Measurements from ENCODE around the gene CLDN22. TPM values are rescaled to one million over a fixed set of nuclear protein-coding genes. Genes with fewer than 3 reads are reported as not detected.

The CLDN22 gene
- total and polyA plus RNA-seq, 9 of the 15 experiments (the other 6 are each of a cell fraction or from before 2014, with no cell fraction given) = 0.21 TPM; not detected in 8

DNA sequence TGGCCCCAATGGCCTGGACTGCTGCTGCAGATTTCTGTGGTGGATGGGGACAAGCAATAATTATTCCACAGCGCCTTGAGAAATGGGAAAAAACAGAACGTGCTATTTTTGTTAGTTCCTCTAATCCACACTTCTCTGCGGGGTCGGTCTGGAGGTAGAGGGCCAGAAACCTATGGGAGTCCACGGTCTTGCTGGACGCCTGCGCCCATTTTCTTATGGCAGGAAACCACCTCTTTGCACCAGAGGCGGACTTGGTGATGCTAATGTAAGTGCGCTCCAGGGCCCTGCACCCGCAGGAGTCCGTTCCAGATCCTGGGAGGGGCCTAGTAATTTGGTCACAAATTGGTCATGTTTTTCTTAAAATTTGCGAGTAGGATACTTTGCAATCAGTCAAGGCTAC lies 28.1 kb upstream of the CLDN22 start:
- FAIRE-seq = no peak
- TF ChIP-seq ARID2 (IDR thresholded peaks at IDR 0.05) = no peak
- TF ChIP-seq, protein P1, sequence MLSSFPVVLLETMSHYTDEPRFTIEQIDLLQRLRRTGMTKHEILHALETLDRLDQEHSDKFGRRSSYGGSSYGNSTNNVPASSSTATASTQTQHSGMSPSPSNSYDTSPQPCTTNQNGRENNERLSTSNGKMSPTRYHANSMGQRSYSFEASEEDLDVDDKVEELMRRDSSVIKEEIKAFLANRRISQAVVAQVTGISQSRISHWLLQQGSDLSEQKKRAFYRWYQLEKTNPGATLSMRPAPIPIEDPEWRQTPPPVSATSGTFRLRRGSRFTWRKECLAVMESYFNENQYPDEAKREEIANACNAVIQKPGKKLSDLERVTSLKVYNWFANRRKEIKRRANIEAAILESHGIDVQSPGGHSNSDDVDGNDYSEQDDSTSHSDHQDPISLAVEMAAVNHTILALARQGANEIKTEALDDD (IDR thresholded peaks at IDR 0.05) = no peak
- no peak for TF ChIP-seq KDM4B (IDR thresholded peaks at IDR 0.05; ENCODE audit: borderline replicate concordance in 2 of 2, low read depth in 1 of 2)
- peak overlapping the region; percentile 79 for H2AFZ ChIP-seq (ENCODE audit: low read depth, low read length)
- intact Hi-C loops (cut with micrococcal nuclease) (no loop called here), in situ Hi-C loops (cut with MboI) (no loop called here)
- H3K9ac ChIP-seq (ENCODE audit: insufficient read depth in 1 of 2, low read depth in 2 of 2, low read length in 2 of 2) = peak overlapping the region in 1 of 2 experiments; percentile 49; a peak in 1 of 4 replicates
- no peaks in the 10 kb centered on the region for H4K20me1 ChIP-seq (replicated peaks; ENCODE audit: control insufficient read depth, insufficient read depth, low read length)
- ChIA-PET CTCF (ENCODE audit: low intra/inter-chr PET ratio) (no interaction called here), POLR2A (interaction anchor here (0.9 kb wide), 1 partner anchor 51 kb away, joined by 3 read pairs; no protein-coding TSS in a partner anchor)
- 79% methylated on average over 11 of the region's 12 CpGs for WGBS (ENCODE audit: insufficient coverage, low coverage, missing lambda C conversion rate)
- H3K4me2 ChIP-seq (ENCODE audit: insufficient read depth, low read length) = peak overlapping the region; percentile 57; the same call in 1 of the 2 replicates
- no peaks in the 10 kb centered on the region for H3K9me1 ChIP-seq (ENCODE audit: control insufficient read depth, insufficient read depth, low read length)
- H3K27me3 ChIP-seq (ENCODE audit: control insufficient read depth in 2 of 2, insufficient read depth in 2 of 2, low read length in 2 of 2) = no peaks in the 10 kb centered on the region
- H3K36me3 ChIP-seq (ENCODE audit: control insufficient read depth, insufficient read depth, low read length) = no peaks in the 10 kb centered on the region
- H3K9me3 ChIP-seq (replicated peaks; ENCODE audit: control insufficient read depth, insufficient read depth, low read depth, low read length) = no peaks in the 10 kb centered on the region
- peaks cover 10 to 17% of the 10 kb centered on the region in 2 experiments for H3K4me1 ChIP-seq (replicated peaks in 1 of 2; ENCODE audit: control insufficient read depth in 2 of 2, insufficient read depth in 2 of 2, low read length in 2 of 2)
- H3K4me3 ChIP-seq = no peak overlapping the region
- ATAC-seq = no peak
- H3K27ac ChIP-seq (ENCODE audit: extremely low read depth, low read depth, low read length) = peak overlapping the region; percentile 83; the same call in 2 of the 3 replicates
- BruUV-seq (replicated peaks) = no TSS peak
- H3K79me2 ChIP-seq (ENCODE audit: control insufficient read depth, insufficient read depth, low read length) = no peaks in the 10 kb centered on the region
- DNase-seq (ENCODE audit: extremely low read depth in 1 of 4, low spot score in 3 of 4) = no peak

DNA sequence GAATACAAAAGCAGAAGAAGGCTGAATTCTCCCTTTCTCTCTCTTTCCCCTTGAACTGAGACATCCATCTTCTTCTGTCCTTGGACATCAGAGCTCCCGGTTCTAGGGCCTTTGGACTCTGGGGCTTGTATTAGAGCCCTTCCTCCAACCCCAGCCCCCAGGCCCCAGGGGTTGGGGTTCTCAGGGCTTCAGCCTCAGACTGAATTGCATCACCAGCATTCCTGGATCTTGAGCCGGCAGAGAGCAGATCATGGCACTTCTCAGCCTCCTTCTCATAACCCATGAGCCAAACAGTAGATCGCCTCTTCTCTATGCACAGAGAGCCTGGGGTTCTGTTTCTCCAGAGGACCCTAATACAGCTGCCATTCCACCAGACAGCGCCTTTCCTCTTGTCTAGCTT lies 27.5 kb upstream of the CLDN22 start:
- Histone ChIP-seq H3K4me2 (ENCODE audit: insufficient read depth, low read length) (no peak overlapping the region), H3K27me3 (ENCODE audit: control insufficient read depth in 2 of 2, insufficient read depth in 2 of 2, low read length in 2 of 2) (no peaks in the 10 kb centered on the region), H3K9ac (ENCODE audit: insufficient read depth in 1 of 2, low read depth in 2 of 2, low read length in 2 of 2) (no peak overlapping the region; a peak in 1 of 4 replicates), H3K27ac (ENCODE audit: extremely low read depth, low read depth, low read length) (peak overlapping the region; percentile 8; the same call in 1 of the 3 replicates), H4K20me1 (replicated peaks; ENCODE audit: control insufficient read depth, insufficient read depth, low read length) (no peaks in the 10 kb centered on the region), H2AFZ (ENCODE audit: low read depth, low read length) (peak overlapping the region; percentile 79), H3K79me2 (ENCODE audit: control insufficient read depth, insufficient read depth, low read length) (no peaks in the 10 kb centered on the region), H3K9me3 (replicated peaks; ENCODE audit: control insufficient read depth, insufficient read depth, low read depth, low read length) (no peaks in the 10 kb centered on the region), H3K4me3 (no peak overlapping the region), H3K4me1 (replicated peaks in 1 of 2; ENCODE audit: control insufficient read depth in 2 of 2, insufficient read depth in 2 of 2, low read length in 2 of 2) (peaks cover 16 to 17% of the 10 kb centered on the region in 2 experiments), H3K36me3 (ENCODE audit: control insufficient read depth, insufficient read depth, low read length) (no peaks in the 10 kb centered on the region), H3K9me1 (ENCODE audit: control insufficient read depth, insufficient read depth, low read length) (no peaks in the 10 kb centered on the region)
- BruUV-seq (replicated peaks) = no TSS peak
- TF ChIP-seq, protein P2, sequence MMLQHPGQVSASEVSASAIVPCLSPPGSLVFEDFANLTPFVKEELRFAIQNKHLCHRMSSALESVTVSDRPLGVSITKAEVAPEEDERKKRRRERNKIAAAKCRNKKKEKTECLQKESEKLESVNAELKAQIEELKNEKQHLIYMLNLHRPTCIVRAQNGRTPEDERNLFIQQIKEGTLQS (IDR thresholded peaks at IDR 0.05) = 0 out of 2 replicates have a peak, but pooled peaks have one; percentile 32
- TF ChIP-seq, protein P2 (CRISPR knock-in tag; conservative IDR thresholded peaks at IDR 0.05) = no peak
- no peak for TF ChIP-seq FOXJ2 (tag; IDR thresholded peaks at IDR 0.05)
- CTCF ChIA-PET (ENCODE audit: low intra/inter-chr PET ratio) = no interaction called here
- FAIRE-seq = no peak
- 56% methylated on average over 2 of the region's 4 CpGs for WGBS (ENCODE audit: insufficient coverage, low coverage, missing lambda C conversion rate)
- intact Hi-C loops (cut with micrococcal nuclease) (no loop called here), in situ Hi-C loops (cut with MboI) (no loop called here)
- DNase-seq (ENCODE audit: extremely low read depth in 1 of 4, low spot score in 3 of 4) = no peak
- POLR2A ChIA-PET = interaction anchor here (0.6 to 0.9 kb wide), 2 partner anchors 51 to 256 kb away, joined by 3 read pairs; no protein-coding TSS in a partner anchor
- no peak for ATAC-seq

Measured in K562 (cell line).